Lower lobe of right lung (tissue), 2 donors: ENCODE results near the gene EPS8L1. TPM values are rescaled to one million over a fixed set of nuclear protein-coding genes. Genes with fewer than 3 reads are reported as not detected.

Experiments used
- ATAC-seq, 2 donors: fragments of 200-7000 bp; cut with Tn5 transposase; one replicate each; pipeline ENCODE4 v1.9.1; 2020 to 2022; ENCODE audit warnings: mild to moderate bottlenecking in 2 of 2, moderate library complexity in 2 of 2
- DNase-seq: peaks from one replicate; pipeline ENCODE4 v3.0.0-alpha.2; 2020
- H3K27ac ChIP-seq: fragments of 200-600 bp; one replicate; pipeline ENCODE4 v1.8.0; 2022
- H3K27me3 ChIP-seq: fragments of 200-600 bp; one replicate; pipeline ENCODE4 v1.8.0; 2022; ENCODE audit warnings: low read depth
- H3K36me3 ChIP-seq: fragments of 200-600 bp; one replicate; pipeline ENCODE4 v1.8.0; 2022; ENCODE audit warnings: mild to moderate bottlenecking
- H3K4me1 ChIP-seq: fragments of 200-600 bp; one replicate; pipeline ENCODE4 v1.8.0; 2022
- H3K4me3 ChIP-seq: fragments of 200-600 bp; one replicate; pipeline ENCODE4 v1.8.0; 2022; ENCODE audit warnings: mild to moderate bottlenecking
- H3K9me3 ChIP-seq: fragments of 200-600 bp; one replicate; pipeline ENCODE4 v1.8.0; 2022
- intact Hi-C: fragments of 100-400 bp; cut with DNase I; formaldehyde crosslinking; loops from one replicate; pipeline ENCODE4 v1.11.0; 2022
- microRNA-seq: library from miRNA; unstranded; fragments of <30 nt; microRNA quantifications from one replicate; pipeline ENCODE4 v1.2.0, GENCODE V29; 2020; ENCODE audit warnings: borderline number of aligned reads
- total RNA-seq: library from RNA; stranded (reverse); fragmentation: NEBNext Ultra II Directional; extraction: Animal tissue kit (Norgen Biotek cat#: 25700); gene quantifications from one replicate; pipeline ENCODE4 v1.2.1, GENCODE V29; 2021
- TF ChIP-seq, protein P1 (sequence below): fragments of 200-600 bp; IDR thresholded peaks from one replicate; pipeline ENCODE4 v1.8.0; 2022; ENCODE audit warnings: antibody characterized with exemption, mild to moderate bottlenecking
- donor health status: DM: no; HTN: yes; CAD: no; lungs with severe emphysema.

The EPS8L1 gene
- total RNA-seq, 1 donor from 2014 or later = 28.1 TPM

DNA sequence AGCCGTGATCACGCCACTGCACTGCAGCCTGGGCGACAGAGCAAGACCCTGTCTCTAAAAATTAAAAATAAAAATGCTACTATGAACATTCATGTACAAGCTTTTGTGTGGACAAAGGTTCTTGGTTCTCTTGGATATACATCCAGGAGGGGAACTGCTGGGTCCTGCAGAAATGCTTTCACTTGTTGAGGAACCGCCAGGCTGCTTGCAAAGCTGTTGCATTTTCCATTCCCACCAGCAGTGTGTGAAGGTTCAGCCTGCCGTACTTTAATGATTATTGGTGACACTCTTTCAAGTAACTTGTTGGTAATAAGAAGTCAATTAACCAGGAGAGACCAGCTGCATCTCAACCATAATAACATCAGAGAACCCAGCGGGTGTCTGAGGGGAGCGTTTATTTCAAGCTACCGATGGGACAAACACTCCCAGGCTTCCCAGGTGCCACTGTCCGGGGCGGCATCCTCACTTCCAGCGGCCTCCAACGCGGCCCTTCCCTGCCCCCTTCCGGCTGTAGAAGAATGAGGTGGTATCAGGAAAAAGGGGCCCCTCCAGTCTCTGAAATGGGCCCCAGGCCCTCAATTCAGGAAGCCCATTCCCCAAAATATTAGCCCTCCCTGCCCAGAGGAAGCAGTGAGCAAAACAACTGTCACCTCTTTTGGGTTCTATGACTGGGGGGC lies 56.9 kb downstream of the EPS8L1 start:
- H3K27ac ChIP-seq = no peak overlapping the region
- H3K27me3 ChIP-seq = peaks cover 44% of the 10 kb centered on the region
- H3K4me3 ChIP-seq = no peak overlapping the region

DNA sequence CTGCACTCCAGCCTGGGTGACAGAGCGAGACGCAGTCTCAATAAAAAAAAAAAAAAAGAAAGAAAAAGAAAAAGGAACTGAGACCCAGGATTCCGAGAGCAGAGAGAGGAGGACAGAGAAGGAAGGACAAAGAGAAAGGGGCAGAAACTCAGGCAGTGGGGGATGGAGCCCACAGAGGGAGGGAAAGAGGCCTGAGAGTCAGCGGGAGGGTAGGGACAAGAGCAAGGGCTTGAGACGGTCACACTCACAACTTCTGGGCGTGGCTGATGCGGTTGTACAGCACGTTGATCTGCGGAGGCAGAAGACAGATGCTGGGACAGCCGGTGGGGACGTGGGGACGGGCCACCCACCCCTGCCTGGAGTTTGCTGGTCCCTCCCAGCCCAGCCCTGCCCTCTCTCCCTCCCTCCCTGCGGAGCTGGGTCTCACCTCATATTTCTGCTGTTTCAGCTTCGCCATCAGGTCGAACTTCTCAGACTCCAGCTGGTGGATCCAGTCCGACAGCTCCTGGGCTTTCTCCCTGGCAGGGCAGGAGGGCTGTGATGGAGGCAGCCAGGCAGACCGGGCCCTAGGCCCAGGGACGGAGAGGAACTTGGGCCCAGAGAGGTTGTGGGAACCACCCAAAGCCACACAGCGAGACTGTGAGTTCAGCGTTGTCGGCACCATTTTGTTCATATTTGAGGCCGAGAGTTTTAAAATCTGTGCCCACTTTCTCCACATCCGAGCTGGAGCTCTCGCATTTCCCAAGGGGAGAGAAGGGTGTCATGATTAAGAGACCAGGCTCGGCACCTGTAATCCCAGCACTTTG lies 58.2 kb downstream of the EPS8L1 start:
- intact Hi-C loops = no loop called here
- TF ChIP-seq, protein P1, sequence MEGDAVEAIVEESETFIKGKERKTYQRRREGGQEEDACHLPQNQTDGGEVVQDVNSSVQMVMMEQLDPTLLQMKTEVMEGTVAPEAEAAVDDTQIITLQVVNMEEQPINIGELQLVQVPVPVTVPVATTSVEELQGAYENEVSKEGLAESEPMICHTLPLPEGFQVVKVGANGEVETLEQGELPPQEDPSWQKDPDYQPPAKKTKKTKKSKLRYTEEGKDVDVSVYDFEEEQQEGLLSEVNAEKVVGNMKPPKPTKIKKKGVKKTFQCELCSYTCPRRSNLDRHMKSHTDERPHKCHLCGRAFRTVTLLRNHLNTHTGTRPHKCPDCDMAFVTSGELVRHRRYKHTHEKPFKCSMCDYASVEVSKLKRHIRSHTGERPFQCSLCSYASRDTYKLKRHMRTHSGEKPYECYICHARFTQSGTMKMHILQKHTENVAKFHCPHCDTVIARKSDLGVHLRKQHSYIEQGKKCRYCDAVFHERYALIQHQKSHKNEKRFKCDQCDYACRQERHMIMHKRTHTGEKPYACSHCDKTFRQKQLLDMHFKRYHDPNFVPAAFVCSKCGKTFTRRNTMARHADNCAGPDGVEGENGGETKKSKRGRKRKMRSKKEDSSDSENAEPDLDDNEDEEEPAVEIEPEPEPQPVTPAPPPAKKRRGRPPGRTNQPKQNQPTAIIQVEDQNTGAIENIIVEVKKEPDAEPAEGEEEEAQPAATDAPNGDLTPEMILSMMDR = no peak
- Histone ChIP-seq H3K36me3 (no peaks in the 10 kb centered on the region), H3K9me3 (no peaks in the 10 kb centered on the region), H3K4me1 (no peaks in the 10 kb centered on the region), H3K27me3 (peaks cover 53% of the 10 kb centered on the region), H3K4me3 (no peak overlapping the region), H3K27ac (no peak overlapping the region)
- DNase-seq = no peak
- peak in 1 of 2 donors; percentile 41 for ATAC-seq

More for the DNA sequence above, 56.9 kb downstream of the EPS8L1 start:
- TF ChIP-seq, protein P1 = no peak
- peak in 1 of 2 donors; percentile 32 for ATAC-seq
- intact Hi-C loops = no loop called here
- DNase-seq = no peak
- H3K9me3 ChIP-seq = no peaks in the 10 kb centered on the region
- no peaks in the 10 kb centered on the region for H3K4me1 ChIP-seq
- no peaks in the 10 kb centered on the region for H3K36me3 ChIP-seq

DNA sequence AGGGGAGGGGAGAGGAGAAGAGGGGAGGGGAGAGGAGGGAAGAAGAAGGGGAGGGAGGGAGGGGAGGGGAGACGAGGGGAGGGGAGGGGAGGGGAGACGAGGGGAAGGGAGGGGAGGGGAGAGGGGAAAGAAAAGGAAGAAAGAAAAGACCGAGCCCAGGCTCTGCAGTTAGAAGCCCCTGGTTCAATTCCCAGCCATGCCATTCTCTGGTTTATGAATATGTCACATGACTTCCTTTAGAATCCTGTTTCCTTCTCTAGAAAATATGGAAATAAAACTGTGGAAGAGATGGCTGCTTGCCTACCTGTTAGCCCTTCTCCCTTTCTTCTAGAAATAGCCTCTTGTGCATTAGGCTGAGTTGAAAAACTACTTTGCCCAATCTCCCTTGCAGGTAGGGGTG lies 59.1 kb downstream of the EPS8L1 start:
- Histone ChIP-seq H3K9me3 (no peaks in the 10 kb centered on the region), H3K27ac (no peak overlapping the region), H3K4me3 (no peak overlapping the region), H3K36me3 (no peaks in the 10 kb centered on the region), H3K4me1 (no peaks in the 10 kb centered on the region), H3K27me3 (peaks cover 60% of the 10 kb centered on the region)
- TF ChIP-seq, protein P1 = no peak
- ATAC-seq (no peak), DNase-seq (no peak)
- intact Hi-C loops = no loop called here

DNA sequence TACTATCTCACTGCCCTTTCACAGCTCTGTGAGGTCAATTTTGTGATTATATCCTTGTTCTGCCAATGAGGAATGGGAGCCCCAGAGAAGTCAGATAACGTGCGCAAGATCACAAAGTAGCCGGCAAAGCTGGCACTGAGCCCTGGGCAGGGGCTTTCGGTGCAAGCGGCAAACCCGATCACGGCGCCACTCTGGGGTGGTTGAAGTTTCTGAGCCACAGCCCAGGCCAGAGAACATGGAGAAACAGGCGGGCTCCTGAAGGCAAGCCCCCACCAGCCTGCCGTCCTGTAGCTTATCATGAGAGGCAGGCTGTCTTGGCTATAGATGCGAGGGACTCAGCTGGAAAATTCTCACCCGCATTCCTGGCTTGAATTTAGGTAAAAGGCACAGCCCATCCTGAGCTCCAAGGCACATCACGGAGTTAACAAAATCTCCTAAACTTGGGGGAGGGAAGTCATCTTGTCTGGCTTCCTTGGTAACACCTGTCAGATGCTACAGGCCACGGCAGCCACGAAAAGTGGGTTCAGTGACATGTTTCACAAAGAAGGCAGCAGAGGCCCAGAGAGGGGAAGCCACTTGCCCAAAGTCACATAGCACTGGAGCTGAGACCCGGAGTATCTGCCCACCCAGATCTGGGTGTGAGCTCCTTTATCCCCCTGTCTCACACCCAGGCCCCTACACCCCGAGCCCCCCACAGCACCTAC lies 60.9 kb downstream of the EPS8L1 start:
- TF ChIP-seq, protein P1 = no peak

More for the DNA sequence above, 60.9 kb downstream of the EPS8L1 start:
- Histone ChIP-seq H3K4me1 (peaks cover 7% of the 10 kb centered on the region), H3K36me3 (no peaks in the 10 kb centered on the region), H3K9me3 (no peaks in the 10 kb centered on the region), H3K27ac (no peak overlapping the region), H3K27me3 (peaks cover 71% of the 10 kb centered on the region), H3K4me3 (no peak overlapping the region)
- ATAC-seq (no peak), DNase-seq (no peak)
- intact Hi-C loops = no loop called here

Small RNA genes within 50 kb of the gene (microRNA-seq; reads per million reads assigned to microRNA genes)
- not detected for gene MIR7975

Other genes starting within 250 kb of the EPS8L1 start
- gene KIR2DS4, start 243.2 kb upstream of the EPS8L1 start, total RNA-seq = 0.38 TPM
- not detected for gene KIR3DL2, start 225.4 kb upstream of the EPS8L1 start, total RNA-seq
- 6.7 TPM for gene FCAR, start 201.6 kb upstream of the EPS8L1 start, total RNA-seq
- 2.4 TPM for gene NCR1, start 169.7 kb upstream of the EPS8L1 start, total RNA-seq
- gene NLRP7, start 128.3 kb upstream of the EPS8L1 start, total RNA-seq = 0.15 TPM
- gene NLRP2, start 109.5 kb upstream of the EPS8L1 start, total RNA-seq = 22.7 TPM
- gene GP6, start 37.6 kb upstream of the EPS8L1 start, total RNA-seq = 0.95 TPM
- gene RDH13, start 12.7 kb upstream of the EPS8L1 start, total RNA-seq = 26.0 TPM
- 103 TPM for gene PPP1R12C, start 41.8 kb downstream of the EPS8L1 start, total RNA-seq
- gene TNNT1, start 73.3 kb downstream of the EPS8L1 start, total RNA-seq = not detected
- 2.3 TPM for gene TNNI3, start 81.9 kb downstream of the EPS8L1 start, total RNA-seq
- 12.8 TPM for gene DNAAF3, start 90.7 kb downstream of the EPS8L1 start, total RNA-seq
- not detected for gene SYT5, start 104.4 kb downstream of the EPS8L1 start, total RNA-seq
- 0.30 TPM for gene PTPRH, start 133.6 kb downstream of the EPS8L1 start, total RNA-seq
- gene TMEM86B, start 152.9 kb downstream of the EPS8L1 start, total RNA-seq = 4.8 TPM
- gene PPP6R1, start 183.1 kb downstream of the EPS8L1 start, total RNA-seq = 69.1 TPM
- gene HSPBP1, start 204.2 kb downstream of the EPS8L1 start, total RNA-seq = 23.9 TPM
- 1.0 TPM for gene BRSK1, start 208.1 kb downstream of the EPS8L1 start, total RNA-seq
- 45.5 TPM for gene TMEM150B, start 249.5 kb downstream of the EPS8L1 start, total RNA-seq